Ovary (tissue), 3 donors: ENCODE measurements around the gene CMIP.

ENCODE experiments used
- CTCF ChIP-seq, 3 donors: fragments of 450-650 bp in 2 of 3; fragments of 200-600 bp in 1 of 3; IDR thresholded peaks; one replicate each; pipeline versions ENCODE4 v1.5.1 to v1.8.0; 2016 to 2022; ENCODE audit warnings: antibody characterized with exemption in 3 of 3, mild to moderate bottlenecking in 1 of 3
- EP300 ChIP-seq: sonication (generic); formaldehyde crosslinking; IDR thresholded peaks from one replicate; pipeline ENCODE4 v1.6.1; 2017; ENCODE audit warnings: antibody characterized with exemption
- POLR2A ChIP-seq: fragments of 450-650 bp; IDR thresholded peaks from one replicate; pipeline ENCODE4 v1.6.1; 2017; ENCODE audit warnings: antibody characterized with exemption, mild to moderate bottlenecking, moderate library complexity
- donor health status: DM: no; HTN: no; CAD: no.

- no peak for TF ChIP-seq CTCF (IDR thresholded peaks at IDR 0.05)
- TF ChIP-seq POLR2A, result no peak
- no peak for TF ChIP-seq EP300
These were observed 263.0 kb downstream of the CMIP start for GRCh38 chr16:81707411-81708265.
